ENCODE data around the gene ADAMTS12. TPM values are rescaled to one million over a fixed set of nuclear protein-coding genes. Genes with fewer than 3 reads are reported as not detected.

The ADAMTS12 gene
- total RNA-seq, 1 experiment from 2014 or later, result 0.18 TPM

- CTCF ChIA-PET, result no interaction called here
- no peak for ATAC-seq
- Histone ChIP-seq H3K36me3 (ENCODE audit: low read depth, low read length) (no peaks in the 10 kb centered on the region), H3K9me2 (replicated peaks; ENCODE audit: low read length) (no peaks in the 10 kb centered on the region; the same call in 1 of the 2 replicates), H3K4me3 (ENCODE audit: low read length) (no peak overlapping the region), H3K4me1 (ENCODE audit: insufficient read depth, low read length) (no peaks in the 10 kb centered on the region), H3K9me3 (ENCODE audit: low read length) (no peaks in the 10 kb centered on the region), H3K27ac (ENCODE audit: low read length) (no peak overlapping the region), H3F3A (ENCODE audit: low read length, unreplicated experiment) (no peaks in the 10 kb centered on the region), H3K9ac (ENCODE audit: low read length) (no peak overlapping the region), H4K20me1 (ENCODE audit: low read length) (no peaks in the 10 kb centered on the region), H2AFZ (ENCODE audit: low read length) (no peak overlapping the region), H3K4me2 (ENCODE audit: low read length) (no peak overlapping the region), H3K27me3 (ENCODE audit: low read length) (no peaks in the 10 kb centered on the region), H3K79me2 (ENCODE audit: low read length) (no peaks in the 10 kb centered on the region)
- intact Hi-C loops (cut with micrococcal nuclease), result no loop called here
- TF ChIP-seq EZH2phosphoT487 (IDR thresholded peaks at IDR 0.05; ENCODE audit: borderline replicate concordance, low read length), result no peak
- TF ChIP-seq CTCF (conservative IDR thresholded peaks at IDR 0.05; ENCODE audit: low read depth, low read length), result peak; percentile 34; the same call in 1 of the 2 replicates
- POLR2A ChIA-PET (ENCODE audit: unreplicated experiment), result no interaction called here
- no TSS peak for BruUV-seq (replicated peaks)
- DNase-seq, result no peak
Observed at GRCh38 chr5:33579789-33580188, 312.0 kb downstream of the ADAMTS12 start.

- POLR2A ChIA-PET (ENCODE audit: unreplicated experiment), result no interaction called here
- Histone ChIP-seq H3K9me2 (replicated peaks; ENCODE audit: low read length) (no peaks in the 10 kb centered on the region; the same call in 1 of the 2 replicates), H3K27me3 (ENCODE audit: low read length) (no peaks in the 10 kb centered on the region), H3K4me1 (ENCODE audit: insufficient read depth, low read length) (no peaks in the 10 kb centered on the region), H3K79me2 (ENCODE audit: low read length) (no peaks in the 10 kb centered on the region), H2AFZ (ENCODE audit: low read length) (no peak overlapping the region), H3K9ac (ENCODE audit: low read length) (no peak overlapping the region), H3K36me3 (ENCODE audit: low read depth, low read length) (no peaks in the 10 kb centered on the region), H3F3A (ENCODE audit: low read length, unreplicated experiment) (no peaks in the 10 kb centered on the region), H3K4me3 (ENCODE audit: low read length) (no peak overlapping the region), H3K27ac (ENCODE audit: low read length) (no peak overlapping the region), H3K4me2 (ENCODE audit: low read length) (no peak overlapping the region), H3K9me3 (ENCODE audit: low read length) (no peaks in the 10 kb centered on the region), H4K20me1 (ENCODE audit: low read length) (no peaks in the 10 kb centered on the region)
- no peak for ATAC-seq
- CTCF ChIA-PET, result no interaction called here
- DNase-seq, result no peak
- intact Hi-C loops (cut with micrococcal nuclease), result no loop called here
- TF ChIP-seq CTCF (conservative IDR thresholded peaks at IDR 0.05; ENCODE audit: low read depth, low read length), result no peak
- TF ChIP-seq EZH2 (IDR thresholded peaks at IDR 0.05; ENCODE audit: low read length, unreplicated experiment), result no peak
- no peak for TF ChIP-seq EZH2phosphoT487 (IDR thresholded peaks at IDR 0.05; ENCODE audit: borderline replicate concordance, low read length)
- BruUV-seq (replicated peaks), result no TSS peak
Observed at GRCh38 chr5:33579152-33579551, 312.6 kb downstream of the ADAMTS12 start.

DNA sequence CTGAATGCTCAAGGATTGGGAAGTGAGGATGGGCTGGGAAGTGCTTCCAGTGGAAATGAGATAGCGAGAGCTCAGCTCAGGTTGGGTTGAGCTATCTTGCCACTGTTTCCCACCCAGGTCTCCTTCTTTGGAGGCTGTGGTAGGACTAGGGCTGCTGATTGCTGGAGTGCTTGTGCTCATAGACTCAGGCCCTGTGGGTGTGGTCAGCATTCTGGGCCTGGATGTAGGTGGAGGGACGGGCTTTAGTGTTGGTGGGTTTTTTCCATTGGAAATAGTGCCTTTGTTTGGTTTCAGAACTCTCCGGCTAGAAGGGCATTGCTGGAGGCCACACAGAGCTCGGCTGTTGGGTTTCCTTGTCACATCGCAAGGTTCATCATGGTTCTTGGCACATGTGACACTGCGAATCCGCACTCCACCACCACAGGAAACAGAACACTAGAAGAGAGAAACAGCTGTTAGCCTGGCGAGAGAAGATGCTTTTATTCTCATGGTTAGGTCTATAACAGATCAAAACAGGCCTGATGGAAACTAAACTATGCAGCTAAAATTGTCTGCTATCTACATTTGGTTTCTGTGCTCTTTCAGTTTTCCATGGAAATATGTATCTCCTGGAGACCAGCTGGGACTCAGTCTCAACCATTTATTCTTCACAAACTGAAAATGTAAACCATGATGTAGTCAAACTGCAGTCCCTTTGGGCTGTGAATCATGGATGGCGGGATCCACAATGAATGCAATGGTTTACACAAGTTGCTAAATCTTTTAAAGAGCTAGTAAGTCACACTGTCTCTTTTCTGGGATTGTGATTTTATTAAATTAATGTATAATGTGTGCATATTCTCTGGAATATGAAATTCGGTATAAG is 314.8 kb downstream of the ADAMTS12 start:
- Histone ChIP-seq H3K9ac (ENCODE audit: low read length) (no peak overlapping the region), H3K4me2 (ENCODE audit: low read length) (no peak overlapping the region), H2AFZ (ENCODE audit: low read length) (no peak overlapping the region), H3K9me3 (ENCODE audit: low read length) (no peaks in the 10 kb centered on the region), H3K27ac (ENCODE audit: low read length) (no peak overlapping the region), H3K36me3 (ENCODE audit: low read depth, low read length) (no peaks in the 10 kb centered on the region), H4K20me1 (ENCODE audit: low read length) (no peaks in the 10 kb centered on the region), H3K27me3 (ENCODE audit: low read length) (no peaks in the 10 kb centered on the region), H3K4me3 (ENCODE audit: low read length) (no peak overlapping the region), H3F3A (ENCODE audit: low read length, unreplicated experiment) (no peaks in the 10 kb centered on the region), H3K79me2 (ENCODE audit: low read length) (no peaks in the 10 kb centered on the region), H3K9me2 (replicated peaks; ENCODE audit: low read length) (no peaks in the 10 kb centered on the region; the same call in 1 of the 2 replicates), H3K4me1 (ENCODE audit: insufficient read depth, low read length) (no peaks in the 10 kb centered on the region)
- ChIA-PET POLR2A (ENCODE audit: unreplicated experiment) (no interaction called here), CTCF (no interaction called here)
- intact Hi-C loops (cut with micrococcal nuclease), result no loop called here
- ATAC-seq, result no peak
- DNase-seq, result no peak
- TF ChIP-seq CTCF (conservative IDR thresholded peaks at IDR 0.05; ENCODE audit: low read depth, low read length), result no peak
- no peak for TF ChIP-seq EZH2 (IDR thresholded peaks at IDR 0.05; ENCODE audit: low read length, unreplicated experiment)
- no peak for TF ChIP-seq EZH2phosphoT487 (IDR thresholded peaks at IDR 0.05; ENCODE audit: borderline replicate concordance, low read length)
- BruUV-seq (replicated peaks), result no TSS peak
